Superior temporal gyrus (tissue), 1 donor: ENCODE data around the gene TMEM163.
A peak's percentile ranks its signal among the peaks of the same experiment; 100 is the strongest.
"Not testable (repeated sequence)": the region's sequence is repeated elsewhere in the genome, so short reads cannot be mapped to it uniquely, and the experiment has no call there.

Experiments used
- DNase-seq: peaks from one replicate; pipeline ENCODE4 v3.0.0-alpha.2; 2016; ENCODE audit errors: extremely low spot score

Gene TMEM163

GRCh38 chr2:134489732-134490384 is 228.9 kb downstream of the TMEM163 start:
- no peak for DNase-seq

DNA sequence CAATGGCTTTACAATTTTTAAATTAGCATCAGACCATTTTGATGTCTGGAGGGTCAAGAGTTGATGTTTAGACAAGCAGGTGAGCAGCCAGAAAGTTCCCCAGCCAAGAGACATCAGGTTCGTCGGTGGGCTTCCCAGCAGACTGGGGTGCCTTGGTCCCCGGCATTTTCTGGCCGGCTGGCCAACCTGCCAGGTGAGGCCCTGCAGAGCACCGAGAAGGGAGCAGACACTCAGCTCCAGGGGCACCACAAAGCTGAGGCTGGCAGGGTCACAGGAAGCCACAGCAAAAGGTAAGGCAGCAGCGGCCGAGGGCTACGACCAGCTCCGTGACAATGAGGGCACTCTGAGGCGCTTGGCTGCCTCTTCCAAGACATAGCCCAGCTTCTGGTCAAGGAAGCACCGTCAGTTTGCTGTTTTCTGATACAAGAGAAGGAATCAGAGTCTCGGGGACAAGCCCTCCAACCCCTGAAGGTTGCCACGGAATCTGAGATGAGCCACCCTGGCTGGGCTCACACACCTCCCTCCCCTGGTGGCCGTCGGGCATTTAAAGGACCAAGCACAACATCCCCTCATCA is 235.9 kb downstream of the TMEM163 start:
- DNase-seq, result no peak

GRCh38 chr2:134482131-134482723 is 236.6 kb downstream of the TMEM163 start:
- no peak for DNase-seq

GRCh38 chr2:134479696-134480330 is 239.0 kb downstream of the TMEM163 start:
- no peak for DNase-seq

- DNase-seq, result not testable (repeated sequence)
These were observed 241.8 kb downstream of the TMEM163 start for GRCh38 chr2:134476982-134477381.

GRCh38 chr2:134470561-134471168 is 248.1 kb downstream of the TMEM163 start:
- no peak for DNase-seq

GRCh38 chr2:134469516-134470115 is 249.2 kb downstream of the TMEM163 start:
- DNase-seq, result no peak

DNA sequence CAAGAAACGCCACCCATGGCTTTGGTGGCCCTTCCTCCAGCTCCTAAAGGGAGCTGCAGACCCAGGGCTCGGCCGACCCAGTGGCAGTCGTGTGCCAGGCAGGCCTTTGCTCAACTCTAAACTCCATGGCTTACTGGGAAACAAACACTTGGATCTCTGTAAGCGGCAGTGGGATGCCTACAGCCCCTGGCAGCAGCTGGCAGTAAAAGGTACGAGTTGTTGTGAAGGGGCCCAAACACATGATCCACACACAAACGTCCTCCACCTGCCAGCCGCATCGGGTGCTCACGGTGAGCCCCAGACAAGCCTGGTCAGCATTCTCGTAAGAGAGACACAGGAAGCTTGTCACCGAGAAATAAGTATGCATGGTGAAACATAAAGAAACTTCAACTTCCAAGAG is 250.0 kb downstream of the TMEM163 start:
- no peak for DNase-seq

GRCh38 chr2:134468164-134468563 is 250.6 kb downstream of the TMEM163 start:
- no peak for DNase-seq

GRCh38 chr2:134466141-134466540 is 252.7 kb downstream of the TMEM163 start:
- no peak for DNase-seq

DNA sequence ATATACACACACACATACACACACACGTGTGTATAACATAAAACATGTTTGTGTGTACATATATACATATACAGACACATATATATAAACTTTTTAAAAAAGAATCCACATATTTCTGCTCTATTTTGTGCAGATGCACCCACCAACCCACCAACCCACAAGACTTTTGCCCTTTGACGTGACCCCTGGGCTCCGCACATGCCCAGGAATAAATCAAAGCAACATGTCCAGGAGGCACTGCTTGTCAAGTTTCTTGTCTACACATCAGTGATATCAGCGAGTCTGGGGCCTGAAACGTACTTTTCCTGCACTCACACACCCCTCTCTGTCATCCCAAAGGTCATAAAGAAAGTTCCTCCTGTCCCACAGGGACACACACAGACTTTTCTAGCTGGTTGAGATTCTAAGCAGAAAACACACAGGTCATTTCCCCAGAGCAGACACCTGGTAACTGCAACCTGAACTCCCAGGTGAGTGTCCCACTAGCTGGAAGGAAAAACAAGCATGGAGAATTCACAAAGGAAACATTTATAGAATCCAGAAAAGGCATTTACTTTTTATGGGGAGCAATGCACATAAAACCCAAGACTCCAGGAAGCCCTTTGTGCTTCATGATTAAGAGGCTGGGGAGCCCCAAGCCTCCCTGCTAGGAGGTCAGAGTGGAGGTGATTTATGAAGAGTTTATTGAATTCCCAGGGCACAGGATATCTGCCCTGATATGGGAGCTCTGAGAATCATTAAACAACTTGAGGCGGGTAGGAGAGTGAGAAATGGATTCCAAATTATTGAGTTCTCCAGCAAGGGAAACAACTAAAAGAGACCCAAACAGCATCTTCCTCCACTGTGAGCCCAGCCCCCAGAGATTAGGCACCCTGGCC is 253.3 kb downstream of the TMEM163 start:
- no peak for DNase-seq

GRCh38 chr2:134463699-134464022 is 255.1 kb downstream of the TMEM163 start:
- no peak for DNase-seq

DNA sequence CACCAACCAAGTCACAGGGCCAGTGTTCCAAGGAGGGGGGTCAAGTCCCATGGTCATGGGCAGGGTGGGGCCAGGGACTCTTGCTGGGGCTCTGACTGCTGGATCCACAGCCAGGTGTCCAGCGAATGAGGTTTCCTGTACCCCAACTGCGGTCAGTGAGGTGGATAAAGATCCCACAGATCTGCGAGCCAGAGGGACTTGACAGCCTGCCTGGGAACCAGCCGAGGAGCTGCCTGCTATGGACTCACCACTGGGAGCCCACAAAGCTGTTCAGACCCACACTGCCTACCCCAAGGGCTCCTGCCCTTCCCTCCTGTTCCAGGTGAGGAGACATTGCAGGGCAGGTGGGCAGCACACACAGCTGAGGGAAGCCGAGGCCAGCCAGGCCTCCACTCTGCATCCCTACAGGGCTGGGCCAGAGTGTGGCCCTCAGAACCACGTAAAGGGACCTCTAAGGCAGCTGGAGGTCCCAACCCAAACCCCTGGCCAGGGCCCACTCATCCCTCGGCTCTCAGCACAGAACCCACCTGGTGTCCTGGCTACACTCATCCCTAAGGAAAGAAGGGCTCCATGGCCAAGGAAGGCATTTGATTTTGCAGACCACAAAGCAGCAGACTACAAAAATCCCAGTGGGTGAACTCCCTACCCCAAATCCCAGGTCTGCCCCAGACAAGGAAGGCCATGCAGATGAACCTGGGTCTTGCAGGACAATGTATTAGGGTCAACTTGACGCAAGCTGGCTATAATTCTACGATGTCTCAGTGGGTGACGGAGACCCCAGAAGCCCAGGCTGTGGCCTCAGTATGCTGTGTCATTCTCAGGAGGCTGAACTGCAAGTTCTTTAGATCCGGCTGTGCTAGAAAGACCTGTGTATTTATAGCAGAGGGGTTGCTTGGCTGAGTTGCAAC is 255.8 kb downstream of the TMEM163 start:
- DNase-seq, result no peak

GRCh38 chr2:134462275-134462674 is 256.5 kb downstream of the TMEM163 start:
- no peak for DNase-seq

- DNase-seq, result no peak
These were observed 257.3 kb downstream of the TMEM163 start for GRCh38 chr2:134461511-134461910.

DNA sequence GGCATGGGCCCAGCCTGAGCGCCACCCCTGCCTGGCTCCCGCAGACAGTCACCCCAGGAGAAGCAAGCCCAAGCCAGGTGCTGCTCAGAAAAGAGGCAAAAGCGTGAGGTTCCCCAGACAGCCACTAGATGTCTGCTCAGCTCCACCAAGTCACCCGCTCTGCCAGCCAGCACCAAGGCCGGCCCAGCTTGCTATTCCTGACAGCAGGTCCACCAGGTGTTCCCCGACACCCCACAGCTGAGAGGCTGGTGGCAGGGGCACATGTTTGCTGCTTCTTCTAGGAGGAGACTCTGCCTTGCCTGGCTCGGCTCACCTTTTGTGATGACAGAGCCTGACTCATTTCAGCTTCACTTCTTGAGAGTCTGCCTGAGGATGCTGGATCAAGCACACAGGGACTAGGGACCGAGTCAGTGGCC is 258.2 kb downstream of the TMEM163 start:
- peak; percentile 68 for DNase-seq

GRCh38 chr2:134459706-134460406 is 258.9 kb downstream of the TMEM163 start:
- DNase-seq, result no peak

GRCh38 chr2:134458950-134459349 is 259.9 kb downstream of the TMEM163 start:
- DNase-seq, result no peak

DNA sequence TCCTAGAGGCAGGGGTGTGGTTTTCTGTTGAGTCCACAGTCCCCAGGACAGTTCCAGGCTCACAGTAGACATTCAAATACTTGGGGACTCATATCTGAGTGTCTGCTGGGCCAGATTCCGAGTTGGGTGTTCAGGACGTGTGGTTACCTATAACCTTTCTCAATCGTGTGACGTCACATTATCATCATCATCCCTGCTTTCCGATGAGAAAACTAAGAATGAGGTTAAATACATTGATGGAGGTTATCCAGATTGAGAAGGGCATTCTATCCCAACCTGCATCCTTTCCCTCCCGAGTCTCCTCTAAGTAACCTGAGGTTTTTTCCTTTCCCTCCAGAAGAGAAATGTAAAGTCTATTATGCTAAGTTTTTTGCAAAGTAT is 260.3 kb downstream of the TMEM163 start:
- no peak for DNase-seq
